NCI-H128 (cell line): ENCODE results near the gene ABCC1.
"Not testable (repeated sequence)": the region's sequence is repeated elsewhere in the genome, so short reads cannot be mapped to it uniquely, and the experiment has no call there.

ENCODE experiments used
- DNase-seq: peaks from one replicate; lab custom pipeline; 2025; ENCODE audit not compliant: unreplicated experiment; lab: John Stamatoyannopoulos, UW

The ABCC1 gene

DNA sequence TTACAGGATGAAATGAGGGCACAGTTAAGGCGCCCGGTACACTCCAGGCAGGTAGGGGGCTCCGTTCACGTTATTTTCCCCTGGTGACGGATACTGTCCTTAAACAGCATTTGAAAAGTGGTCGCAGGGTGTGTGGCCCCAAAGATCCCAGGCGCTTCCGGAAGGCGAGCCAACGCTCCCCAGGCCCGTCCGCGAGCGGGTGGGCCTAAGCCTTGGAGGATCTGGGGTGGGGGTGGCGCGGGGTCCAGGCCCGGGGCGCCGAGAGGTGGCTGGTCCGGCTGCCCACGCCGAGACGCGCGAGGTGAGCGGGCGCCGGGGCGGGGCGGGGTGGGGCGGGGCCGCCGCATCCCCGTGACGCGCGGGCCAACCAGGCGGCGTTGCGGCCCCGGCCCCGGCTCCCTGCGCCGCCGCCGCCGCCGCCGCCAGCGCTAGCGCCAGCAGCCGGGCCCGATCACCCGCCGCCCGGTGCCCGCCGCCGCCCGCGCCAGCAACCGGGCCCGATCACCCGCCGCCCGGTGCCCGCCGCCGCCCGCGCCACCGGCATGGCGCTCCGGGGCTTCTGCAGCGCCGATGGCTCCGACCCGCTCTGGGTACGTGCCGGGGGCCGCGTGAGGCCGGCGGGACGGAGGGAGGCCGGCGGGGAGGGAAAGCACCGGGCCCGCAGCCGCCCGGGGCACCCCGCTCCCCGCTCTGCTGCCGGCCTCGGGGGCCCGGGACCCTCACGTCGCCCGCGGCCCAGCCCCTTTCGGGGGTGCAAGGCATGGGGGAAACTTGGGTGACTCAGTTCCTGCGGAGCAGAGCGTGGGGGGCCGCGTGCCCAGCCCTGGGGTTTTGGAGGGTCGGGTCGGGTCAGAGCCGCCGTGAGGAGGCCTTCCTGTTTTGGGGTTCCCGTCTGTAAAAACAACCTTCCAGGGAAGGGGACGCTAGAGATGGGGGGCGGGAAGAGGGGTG lies at the start of gene ABCC1:
ABCC1 (plus strand) TSS at position 407 of the 951 bp plus-strand sequence; CDS start at position 543, 136 bp downstream.
- no peak for DNase-seq

DNA sequence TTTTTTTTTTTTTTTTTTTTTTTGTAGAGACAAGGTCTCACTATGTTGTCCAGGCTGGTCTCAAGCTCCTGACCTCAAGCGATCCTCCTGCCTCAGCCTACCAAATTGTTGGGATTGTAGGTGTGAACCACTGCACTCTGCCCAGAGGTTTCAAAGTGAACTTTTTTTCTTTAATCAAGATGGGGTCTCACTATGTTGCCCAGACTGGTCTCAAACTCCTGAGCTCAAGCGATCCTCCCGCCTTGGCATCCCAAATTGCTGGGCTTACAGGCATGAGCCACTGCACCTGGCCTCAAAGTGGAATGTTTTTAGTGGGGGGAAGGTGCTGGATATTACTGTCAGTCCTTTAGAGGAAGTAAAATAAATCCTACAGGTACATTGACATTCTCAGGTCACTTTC lies 49.1 kb upstream of the ABCC1 start:
- DNase-seq: no peak

DNA sequence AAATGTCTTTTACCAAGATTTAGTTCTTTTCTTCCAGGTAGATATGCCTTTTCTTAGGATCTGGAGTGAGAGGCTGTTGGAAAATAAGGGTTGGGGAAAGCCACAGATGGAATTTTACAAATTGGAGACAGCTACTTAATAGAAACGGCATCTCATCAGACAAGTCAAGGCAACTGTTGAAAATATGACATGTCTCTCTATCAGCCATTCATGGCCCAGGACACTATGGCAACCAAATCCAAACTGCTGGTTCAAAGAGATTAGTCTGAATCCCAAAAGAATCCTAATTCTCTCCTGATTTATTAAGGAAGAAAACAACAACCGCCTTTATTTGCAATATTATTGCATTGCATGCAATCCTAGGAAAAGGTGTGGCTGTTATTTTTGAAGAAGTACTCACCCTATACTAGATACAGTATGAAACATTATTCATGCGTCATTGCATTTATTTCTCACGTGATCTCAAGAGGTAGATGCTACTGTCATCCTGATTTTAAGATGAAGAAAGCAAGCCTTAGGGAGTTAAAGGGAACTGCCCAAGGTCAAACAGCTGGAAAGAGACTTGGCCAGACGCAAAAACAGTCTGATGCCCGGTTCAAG lies 48.4 kb upstream of the ABCC1 start:
- DNase-seq: no peak

DNA sequence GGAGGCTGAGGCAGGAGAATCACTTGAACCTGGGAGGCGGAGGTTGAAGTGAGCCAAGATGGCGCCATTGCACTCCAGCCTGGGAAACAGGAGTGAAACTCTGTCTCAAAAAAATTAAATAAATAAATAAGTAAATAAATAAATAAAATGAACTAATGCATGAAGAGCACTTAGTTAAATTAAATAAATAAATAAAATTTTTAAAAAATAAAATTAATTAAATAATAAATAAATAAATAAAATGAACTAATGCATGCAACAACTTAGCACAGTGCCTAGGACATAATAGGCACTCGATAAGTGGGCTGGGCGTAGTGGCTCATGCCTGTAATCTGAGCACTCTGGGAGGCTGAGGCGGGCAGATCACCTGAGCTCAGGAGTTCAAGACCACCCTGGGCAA lies 45.5 kb upstream of the ABCC1 start:
- no peak for DNase-seq

DNA sequence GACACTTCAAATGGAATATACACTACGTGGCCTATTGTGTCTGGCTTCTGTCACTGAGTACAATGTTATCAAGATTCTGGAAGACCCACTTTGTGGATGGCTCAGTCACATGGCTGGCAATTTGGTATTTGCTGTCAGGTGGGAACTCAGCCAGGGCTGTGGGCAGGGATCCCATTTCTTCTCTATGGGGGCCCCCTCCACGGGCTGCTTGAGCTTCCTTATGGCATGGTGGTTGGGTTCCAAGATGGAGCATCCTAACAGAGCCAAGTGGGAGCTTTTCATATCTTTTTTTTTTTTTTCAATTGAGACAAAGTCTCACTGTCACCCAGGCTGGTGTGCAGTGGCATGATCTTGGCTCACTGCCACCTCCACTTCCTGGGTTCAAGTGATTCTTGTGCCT lies 43.0 kb upstream of the ABCC1 start:
- no peak for DNase-seq

DNA sequence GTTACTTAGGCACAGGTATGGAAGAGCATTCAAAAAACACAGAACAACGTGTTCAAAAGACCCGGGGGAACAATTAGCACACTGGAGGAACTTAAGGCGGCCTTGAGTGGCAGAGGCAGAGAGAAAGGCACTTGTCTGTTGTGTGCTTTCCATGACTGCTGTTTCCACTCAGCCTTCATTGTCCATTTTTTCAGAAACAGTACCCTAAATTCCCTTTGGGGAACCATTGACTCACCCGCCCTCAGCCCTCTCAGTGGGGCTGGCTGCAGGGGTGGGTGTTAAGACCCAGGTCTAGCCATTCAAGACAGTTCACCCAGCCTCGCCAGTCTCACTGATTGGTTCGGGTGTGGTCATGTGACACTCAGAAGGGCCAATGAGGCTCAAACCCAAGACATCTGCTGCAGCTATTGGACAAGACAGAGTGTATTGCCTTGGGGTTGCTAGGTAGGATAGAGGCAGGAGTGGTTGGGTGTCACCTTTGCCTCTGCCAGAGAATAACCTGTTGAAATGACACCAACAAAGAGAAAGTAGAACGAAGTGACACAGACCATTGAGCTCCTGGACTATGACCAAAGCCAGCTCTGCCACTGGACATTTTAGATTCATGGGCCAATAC lies 41.4 kb upstream of the ABCC1 start:
- peak; percentile 25 for DNase-seq

DNA sequence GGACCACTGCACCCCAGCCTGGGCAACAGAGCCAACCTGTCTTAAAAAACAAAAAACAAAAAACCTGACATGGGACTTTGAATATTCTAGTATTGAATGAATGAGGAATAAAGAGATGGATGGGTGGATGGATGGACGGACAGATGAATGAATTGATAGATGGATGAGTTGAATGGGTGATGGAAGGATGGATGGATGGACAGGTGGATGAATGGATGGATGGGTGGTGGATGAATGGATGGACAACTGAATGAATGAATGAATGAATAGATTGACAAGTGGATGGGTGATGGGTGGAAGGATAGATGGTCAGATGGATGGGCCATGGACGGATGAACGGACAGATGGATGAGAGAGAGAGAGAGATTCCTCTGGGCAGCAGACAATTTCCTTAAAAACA lies 38.2 kb upstream of the ABCC1 start:
- no peak for DNase-seq

DNA sequence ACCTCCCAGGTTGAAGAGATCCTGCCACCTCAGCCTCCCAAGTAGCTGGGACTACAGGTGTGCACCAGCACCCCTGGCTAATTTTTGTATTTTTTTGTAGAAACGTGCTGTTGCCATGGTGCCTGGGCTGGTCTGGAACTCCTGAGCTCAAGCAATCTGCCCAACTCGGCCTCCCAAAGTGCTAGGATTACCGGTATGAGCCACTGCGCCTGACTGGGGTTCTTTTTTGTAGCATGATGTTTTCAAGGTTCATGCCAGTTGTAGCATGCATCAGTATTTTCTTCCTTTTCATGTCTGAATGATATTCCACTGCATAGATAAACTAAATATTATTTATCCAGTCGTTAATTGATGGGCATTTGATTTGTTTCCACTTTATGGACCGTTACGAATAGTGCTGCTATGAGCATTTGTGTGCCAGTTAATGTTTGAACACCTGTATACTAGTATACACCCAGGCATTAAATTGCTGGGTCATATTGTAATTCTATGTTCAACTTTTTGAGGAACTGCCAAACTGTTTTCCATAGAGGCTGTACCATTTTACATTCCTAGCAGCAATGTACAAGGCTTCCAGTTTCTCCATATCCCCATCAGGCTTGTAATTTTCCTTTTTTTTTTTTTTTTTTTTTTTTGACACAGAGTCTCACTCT lies 36.2 kb upstream of the ABCC1 start:
- no peak for DNase-seq

DNA sequence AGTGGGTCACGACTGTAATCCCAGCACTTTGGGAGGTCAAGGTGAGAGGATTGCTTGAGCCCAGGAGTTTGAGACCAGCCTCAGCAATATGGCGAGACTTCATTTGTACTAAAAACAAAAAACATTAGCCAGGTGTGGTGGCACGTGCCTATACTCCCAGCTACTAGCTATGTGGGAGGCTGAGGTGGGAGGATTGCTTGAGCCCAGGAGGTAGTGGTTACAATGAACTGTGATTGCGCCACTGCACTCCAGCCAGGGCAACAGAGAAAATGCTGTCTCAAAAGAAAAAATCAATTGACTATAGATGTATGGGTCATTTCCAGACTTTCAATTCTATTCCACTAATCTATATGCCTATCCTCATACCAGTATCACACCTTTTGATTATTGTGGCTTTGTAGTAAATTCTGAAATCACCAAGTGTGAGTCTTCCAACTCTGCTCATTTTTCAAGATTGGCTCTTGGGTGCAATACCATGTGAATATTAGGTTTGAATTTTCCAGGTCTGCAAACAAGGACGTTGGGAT lies 33.8 kb upstream of the ABCC1 start:
- no peak for DNase-seq

DNA sequence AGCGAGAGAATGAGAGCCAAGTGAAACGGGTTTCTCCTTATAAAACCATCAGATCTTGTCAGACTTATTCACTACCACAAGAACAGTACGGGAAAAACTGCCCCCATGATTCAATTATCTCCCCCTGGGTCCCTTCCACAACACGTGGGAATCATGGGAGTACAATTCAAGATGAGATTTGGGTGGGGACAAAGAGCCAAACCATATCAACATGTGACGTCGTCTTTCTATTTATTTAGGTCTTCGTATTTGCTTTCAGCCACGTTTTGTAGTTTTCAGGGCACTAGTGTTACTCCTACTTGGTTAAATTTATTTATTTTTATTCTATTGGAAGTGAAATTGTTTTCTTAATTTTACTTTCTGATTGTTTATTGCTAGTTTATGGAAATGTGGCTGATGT lies 33.1 kb upstream of the ABCC1 start:
- DNase-seq: no peak

DNA sequence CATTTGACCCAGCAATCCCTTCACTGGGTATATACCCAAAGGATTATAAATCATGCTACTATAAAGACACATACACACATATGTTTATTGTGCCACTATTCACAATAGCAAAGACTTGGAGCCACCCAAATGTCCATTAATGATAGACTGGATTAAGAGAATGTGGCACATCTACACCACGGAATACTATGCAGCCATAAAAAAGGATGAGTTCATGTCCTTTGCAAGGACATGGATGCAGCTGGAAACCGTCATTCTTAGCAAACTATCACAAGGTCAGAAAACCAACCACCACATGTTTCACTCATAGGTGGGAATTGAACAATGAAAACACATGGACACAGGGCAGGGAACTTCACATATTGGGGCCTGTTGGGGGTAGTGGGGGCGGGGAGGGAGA lies 31.1 kb upstream of the ABCC1 start:
- DNase-seq: not testable (repeated sequence)

DNA sequence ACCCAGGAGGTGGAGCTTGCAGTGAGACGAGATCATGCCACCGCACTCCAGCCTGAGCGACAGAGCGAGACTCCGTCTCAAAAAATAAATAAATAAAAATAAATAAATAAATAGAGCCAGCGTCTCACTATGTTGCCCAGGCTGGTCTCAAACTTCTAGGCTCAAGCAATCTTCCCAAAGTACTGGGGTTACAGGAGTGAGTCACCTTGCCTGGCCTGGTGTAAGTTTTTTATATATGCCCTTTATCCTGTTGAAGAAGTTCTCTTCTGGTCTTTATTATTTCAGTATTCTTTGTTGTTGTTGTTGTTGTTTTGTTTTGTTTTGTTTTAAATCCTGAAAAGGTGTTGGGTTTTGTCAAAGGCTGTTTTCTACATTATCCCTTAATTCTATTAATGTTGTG lies 30.1 kb upstream of the ABCC1 start:
- no peak for DNase-seq

DNA sequence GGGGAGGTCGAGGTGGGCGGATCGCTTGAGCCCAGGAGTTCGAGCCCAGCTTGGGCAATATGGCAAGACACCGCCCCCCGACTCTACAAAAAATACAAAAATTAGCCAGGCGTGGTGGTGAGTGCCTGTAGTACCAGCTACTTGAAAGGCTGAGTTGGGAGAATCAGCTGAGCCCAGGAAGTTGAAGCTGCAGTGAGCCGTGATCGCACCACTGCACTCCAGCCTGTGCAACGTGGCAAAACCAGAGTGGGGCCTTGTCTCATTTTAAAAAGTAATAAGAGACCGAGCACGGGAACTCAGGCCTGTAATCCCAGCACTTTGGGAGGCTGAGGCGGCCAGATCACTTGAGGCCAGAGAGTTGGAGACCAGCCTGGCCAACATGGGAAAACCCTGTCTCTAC lies 24.4 kb upstream of the ABCC1 start:
- DNase-seq: no peak

DNA sequence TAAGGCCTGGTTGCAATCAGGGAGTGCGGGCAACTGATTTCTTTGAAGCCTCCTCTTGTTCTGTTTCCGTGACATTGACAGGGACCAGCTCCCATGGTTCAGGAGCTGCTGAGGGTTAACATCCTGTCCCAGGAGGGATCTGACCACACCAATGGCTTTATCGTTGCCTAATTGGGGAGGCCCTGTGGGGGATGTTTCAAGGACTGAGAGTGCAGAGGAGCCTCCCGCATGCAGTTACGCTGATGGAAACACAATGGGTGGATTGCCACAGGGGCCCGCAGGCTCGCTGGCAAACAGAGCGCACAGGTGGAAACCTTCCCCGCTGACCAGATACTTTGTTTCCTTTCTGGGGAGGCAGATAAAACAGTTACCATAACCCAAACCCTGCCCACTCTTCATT lies 23.8 kb upstream of the ABCC1 start:
- no peak for DNase-seq

DNA sequence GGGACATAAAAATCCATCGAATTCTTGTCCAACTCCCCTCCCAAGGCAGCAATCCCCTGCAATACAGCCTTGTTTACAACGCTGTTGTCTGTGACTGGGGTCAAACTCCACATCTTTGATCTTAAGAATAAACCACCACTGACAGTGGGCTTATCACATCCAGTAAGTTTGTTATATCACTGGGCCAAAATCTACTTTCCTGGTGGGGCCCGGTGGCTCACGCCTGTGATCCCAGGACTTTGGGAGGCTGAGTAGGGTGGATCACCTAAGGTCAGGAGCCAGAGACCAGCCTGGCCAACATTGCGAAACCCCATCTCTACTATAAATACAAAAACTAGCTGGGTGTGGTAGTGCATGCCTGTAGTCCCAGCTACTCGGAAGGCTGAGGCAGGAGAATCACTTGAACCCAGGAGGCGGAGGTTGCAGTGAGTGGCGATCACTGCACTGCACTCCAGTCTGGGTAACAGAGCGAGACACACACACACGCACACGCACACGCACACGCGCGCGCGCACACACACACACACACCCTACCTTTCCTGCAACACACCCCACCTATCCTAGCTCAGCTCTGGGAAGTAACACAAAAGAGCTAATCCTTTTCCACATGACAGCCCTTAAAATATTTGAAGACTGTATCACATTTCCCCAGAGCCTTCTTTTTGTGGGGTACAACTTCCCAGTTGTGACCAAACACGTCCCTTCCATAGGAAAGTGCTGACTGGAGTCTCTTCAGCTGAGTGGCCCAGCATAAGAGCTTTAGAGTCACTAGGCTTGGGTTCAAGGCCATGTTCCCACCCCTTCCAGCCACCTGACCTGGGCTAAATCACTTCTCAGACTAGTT lies 20.9 kb upstream of the ABCC1 start:
- no peak for DNase-seq

DNA sequence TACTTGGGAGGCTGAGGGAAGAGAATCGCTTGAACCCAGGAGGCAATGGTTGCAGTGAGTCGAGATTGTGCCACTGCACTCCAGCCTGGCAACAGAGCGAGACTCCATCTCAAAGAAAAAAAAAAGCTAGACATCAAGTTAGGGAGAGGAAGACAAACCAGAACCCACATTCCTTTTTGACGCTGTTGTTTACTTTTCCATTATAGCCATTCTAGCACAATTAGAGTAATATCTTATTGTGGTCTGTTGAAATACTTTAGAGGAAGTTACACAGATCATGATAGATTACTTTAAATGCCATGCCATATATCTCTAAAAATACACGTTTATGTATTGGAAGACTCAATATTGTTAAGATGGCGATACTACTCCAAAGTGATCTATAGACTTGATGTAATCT lies 16.5 kb upstream of the ABCC1 start:
- DNase-seq: no peak

DNA sequence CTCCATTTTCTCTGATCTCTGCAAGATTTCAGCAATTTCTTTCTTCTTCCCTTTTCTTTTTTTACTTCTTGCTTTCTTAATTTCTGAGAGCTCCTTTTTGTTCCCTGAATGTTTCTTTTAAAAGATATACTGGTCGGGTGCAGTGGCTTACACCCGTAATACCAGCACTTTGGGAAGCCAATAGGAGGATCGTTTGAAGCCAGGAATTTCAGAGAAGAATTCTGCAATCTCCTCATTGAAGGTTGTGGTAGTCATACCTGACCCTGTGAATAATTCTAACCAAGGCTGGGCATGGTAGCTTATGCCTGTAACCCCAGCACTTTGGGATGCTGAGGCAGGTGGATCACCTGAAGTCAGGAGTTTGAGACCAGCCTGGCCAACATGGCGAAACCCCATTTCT lies 15.6 kb upstream of the ABCC1 start:
- DNase-seq: no peak

DNA sequence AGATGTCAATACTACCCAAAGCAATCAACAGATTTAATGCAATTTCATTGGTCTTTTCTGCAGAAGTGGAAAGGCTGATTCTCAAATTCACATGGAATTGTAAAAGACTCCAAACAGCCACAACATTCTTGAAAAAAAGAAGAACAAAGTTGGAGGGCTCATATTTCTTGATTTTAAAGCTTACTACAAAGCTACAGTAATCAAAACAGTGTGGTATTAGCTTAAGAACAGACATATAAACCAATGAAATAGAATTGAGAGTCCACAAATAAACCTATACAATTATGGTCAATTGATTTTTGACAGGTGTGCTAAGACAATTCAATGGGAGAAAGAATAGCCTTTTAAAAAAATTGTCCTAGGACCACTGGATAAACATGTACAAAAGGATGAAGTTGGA lies 14.4 kb upstream of the ABCC1 start:
- no peak for DNase-seq

DNA sequence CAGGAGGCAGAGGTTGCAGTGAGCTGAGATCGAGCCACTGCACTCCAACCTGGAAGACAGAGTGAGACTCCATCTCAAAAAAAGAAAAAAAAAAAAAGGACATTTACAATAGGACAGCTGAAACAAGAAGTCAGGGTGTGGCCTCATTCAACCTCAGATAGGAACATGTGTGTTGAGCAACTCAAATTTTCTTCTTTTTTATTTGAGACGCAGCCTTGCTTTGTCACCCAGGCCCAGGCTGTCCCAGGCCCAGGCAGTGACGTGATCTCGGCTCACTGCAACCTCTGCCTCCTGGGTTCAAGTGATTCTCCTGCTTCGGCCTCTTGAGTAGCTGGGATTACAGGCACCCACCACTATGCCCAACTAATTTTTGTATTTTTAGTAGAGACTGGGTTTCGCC lies 12.6 kb upstream of the ABCC1 start:
- not testable (repeated sequence) for DNase-seq

DNA sequence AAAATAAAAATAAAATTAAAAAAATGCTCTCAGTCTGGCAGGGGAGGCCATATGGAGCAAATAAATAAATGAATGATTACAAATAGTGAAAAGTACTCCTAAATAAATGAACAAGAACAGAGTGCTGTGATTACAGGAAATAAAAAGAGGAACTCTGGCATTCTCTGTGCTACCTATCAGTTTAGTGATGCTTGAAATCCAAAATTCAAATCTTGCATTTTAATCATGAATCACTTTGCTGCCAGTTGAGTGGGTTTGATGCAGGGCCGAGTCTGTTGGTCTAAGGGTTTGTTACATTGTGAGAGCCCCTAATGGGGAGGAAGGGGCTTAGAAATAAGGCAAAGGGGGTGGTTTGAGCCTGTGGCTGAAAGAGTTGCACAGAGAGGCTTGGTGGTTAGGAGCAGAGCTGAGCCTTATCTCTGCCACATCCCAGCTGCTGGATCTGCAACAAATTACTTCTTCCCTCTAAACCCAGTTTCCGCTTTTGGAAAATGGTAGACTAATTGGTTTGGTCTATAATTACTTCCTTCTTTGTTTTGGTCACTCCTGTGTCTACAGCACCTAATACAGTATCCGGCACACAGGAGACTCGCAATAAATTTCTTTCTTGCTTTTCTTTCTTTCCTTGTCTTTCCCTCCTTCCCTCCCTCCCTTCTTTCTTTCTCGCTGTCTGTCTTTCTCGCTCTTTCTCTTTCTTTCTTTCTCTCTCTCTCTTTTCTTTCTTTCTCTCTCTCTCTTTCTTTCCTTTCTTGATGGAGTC lies 6.3 kb upstream of the ABCC1 start:
- no peak for DNase-seq
